GM18526 (cell line): ENCODE results near the gene TBC1D22B.

ENCODE experiments used
- POLR2A ChIP-seq: IDR thresholded peaks from 3 replicates; pipeline ENCODE4 v1.6.1; 2011; ENCODE audit not compliant: insufficient read length; ENCODE audit errors: extremely low read depth

The TBC1D22B gene

GRCh38 chr6:37253486-37254007, 4.0 kb upstream of the TBC1D22B start:
- no peak for TF ChIP-seq POLR2A

DNA sequence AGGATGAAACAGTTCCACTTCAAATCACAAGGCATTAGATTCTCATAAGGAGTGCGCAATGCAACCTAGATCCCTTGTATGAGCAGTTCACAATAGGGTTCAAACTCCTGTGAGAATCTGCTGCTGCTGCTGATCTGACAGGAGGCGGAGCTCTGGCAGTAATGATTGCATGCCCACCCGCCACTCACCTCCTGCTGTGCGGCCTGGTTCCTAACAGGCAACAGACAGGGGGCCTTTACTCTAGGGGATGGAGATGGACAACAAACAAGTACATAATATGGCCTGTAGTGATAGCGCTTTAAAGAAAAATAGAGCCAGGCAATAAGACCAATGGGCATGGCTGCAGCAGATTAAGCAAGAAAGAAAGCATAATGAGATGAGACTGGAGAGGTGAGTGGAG, 2.7 kb upstream of the TBC1D22B start:
- TF ChIP-seq POLR2A, result no peak

DNA sequence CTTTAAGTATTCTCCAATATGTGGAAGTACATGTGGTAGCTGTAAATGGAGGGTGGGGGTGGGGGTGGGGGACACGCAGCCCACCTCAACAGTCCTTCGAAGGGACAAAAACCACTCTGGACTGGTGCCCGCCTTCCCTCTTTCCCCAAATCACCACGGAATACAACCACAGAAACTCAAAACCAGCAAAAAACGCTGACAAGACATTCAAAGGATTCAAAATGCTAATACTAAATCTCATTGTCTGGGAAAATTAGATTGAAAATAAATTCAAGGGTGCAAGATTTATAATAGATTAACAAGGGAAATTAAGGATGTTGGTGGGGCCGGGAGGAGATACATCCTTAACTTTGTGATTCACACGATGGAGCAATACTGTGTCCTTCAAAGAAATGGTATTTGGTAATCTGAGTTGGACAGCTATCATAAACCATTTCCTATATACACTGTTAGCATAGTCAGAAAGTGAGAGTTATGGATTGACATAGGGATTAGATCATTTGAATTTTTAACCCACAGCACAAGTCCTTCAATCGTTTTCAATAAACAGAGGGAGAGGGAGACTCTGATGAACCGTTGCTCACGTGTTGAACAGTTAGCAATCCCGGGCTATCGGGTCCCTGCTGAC, 766 bp upstream of the TBC1D22B start:
- no peak for TF ChIP-seq POLR2A

- TF ChIP-seq POLR2A, result no peak
Observed at GRCh38 chr6:37257320-37257633, 295 bp upstream of the TBC1D22B start.

DNA sequence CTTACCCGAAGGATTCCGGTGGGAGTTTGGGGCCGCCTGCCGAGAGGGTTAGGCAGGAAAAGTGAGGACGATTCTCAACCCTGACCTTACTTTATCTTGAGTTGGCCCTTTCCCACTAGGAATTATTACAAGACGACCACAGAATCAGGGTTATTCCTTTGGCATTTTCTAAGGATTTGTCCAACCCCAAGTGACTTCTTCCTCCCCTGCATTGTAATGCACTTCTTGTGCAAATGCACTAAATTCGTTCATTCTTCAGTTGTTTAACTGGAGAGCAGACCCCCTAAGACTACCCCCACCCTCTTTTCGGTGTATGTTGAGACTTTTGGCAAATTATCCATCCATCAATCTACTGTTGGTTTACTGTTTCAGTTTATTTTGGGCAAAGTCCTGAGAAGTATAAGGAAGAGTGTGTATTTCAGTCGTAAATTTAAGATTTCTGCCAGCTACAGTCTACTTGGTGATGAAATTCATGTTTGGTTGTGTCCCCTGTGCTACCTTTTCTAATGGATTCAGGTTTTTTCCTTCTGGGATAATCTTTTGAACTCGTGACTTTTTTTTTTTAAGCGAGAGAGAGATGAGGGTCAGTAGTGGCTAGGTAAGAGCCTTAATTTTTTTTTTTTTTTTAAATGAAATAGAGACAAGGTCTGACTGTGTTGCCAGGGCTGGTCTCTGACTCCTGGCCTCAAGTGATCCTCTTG, 983 bp downstream of the TBC1D22B start:
- TF ChIP-seq POLR2A, result no peak

DNA sequence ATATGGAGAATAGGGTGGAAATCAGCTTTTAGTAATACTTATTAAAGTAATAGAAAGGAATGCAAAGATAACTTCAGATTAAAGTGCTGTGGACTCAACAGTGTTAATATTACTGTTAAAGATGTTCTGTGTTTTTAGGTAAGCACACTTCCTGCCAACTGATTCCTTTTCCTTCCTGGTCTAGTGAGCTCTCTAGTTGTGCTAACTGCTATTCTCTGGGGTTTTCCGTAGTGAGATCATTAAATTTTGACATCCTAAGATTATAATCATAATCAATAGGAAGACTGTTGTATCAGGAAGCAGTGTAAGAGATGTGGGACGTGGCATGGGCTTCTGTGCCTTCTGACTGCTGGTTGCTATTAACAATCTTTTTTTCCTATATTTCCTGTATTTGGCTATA, 1.6 kb downstream of the TBC1D22B start:
- no peak for TF ChIP-seq POLR2A

GRCh38 chr6:37260040-37260439, 2.5 kb downstream of the TBC1D22B start:
- TF ChIP-seq POLR2A, result no peak

DNA sequence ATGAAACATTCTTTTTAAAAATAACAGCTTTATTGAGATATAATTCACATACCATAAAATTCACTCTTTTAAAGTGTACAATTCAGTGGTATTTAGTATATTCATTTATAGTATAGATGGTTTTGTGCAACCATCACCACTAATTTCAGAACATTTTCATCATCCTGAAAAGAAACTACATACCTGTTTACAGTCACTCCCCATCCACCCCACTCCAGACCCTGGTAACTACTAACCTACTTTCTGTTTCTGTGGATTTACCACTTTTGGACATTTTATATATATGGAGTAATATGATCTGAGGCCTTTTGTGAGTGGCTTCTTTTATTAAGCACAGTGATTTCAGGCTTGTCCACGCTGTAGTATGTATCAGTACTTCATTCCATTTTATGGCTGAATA, 2.9 kb downstream of the TBC1D22B start:
- TF ChIP-seq POLR2A, result no peak

GRCh38 chr6:37261198-37261597, 3.6 kb downstream of the TBC1D22B start:
- no peak for TF ChIP-seq POLR2A

GRCh38 chr6:37262446-37263026, 5.0 kb downstream of the TBC1D22B start:
- TF ChIP-seq POLR2A, result no peak

GRCh38 chr6:37265001-37265400, 7.4 kb downstream of the TBC1D22B start:
- TF ChIP-seq POLR2A, result no peak

GRCh38 chr6:37265860-37266259, 8.3 kb downstream of the TBC1D22B start:
- no peak for TF ChIP-seq POLR2A

- TF ChIP-seq POLR2A, result no peak
Observed at GRCh38 chr6:37269105-37269504, 11.5 kb downstream of the TBC1D22B start.

DNA sequence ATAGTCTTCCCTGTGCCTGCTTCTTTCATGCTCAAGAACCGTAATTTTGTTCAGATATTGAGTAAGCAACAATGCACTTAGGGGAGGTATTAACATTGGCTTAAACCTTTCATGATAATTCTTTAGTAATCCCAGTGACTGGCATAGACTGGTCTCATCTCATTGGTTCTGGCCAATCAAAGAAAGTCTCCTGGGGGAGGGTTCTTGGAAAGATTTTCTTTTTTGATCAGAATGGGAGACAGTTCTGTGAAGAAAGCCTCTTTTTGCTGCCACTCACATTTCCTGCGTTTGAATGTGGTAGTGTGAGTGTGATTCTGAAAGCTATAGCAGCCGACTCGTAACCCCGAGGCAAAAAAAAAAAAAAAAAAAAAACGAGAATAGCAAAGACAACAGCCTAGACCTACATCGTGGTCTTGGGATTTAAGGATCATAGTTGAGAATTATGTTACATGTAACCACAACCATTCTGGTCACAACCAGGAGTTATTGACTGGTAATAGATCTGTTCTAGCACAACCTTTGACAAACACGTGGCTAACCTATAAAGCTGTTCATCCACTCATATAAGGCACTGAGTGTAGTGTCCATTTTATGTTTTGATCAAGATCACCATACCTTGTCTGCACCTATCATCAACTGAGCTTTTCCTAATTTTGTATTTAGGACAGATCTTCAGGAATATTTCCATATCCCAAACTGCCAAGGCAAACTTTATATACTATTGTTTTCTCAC, 15.4 kb downstream of the TBC1D22B start:
- no peak for TF ChIP-seq POLR2A

DNA sequence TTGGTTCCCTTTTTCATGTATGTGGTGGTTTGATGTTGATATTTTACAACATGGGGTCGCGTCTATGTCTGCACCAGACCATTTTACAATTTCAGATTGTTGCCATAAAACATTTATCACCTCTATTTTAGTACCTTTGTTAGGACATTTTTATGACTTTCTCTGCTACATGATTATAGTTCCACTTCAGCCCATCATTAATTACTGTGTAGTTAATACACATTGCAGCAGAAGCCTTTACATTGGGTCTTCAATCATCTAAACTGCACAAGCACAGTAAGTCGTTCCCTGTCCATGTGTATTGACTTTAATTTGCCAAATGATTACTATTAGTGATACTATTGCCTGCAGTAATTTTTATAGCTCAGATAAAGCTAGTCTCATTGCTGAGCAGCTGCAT, 16.1 kb downstream of the TBC1D22B start:
- no peak for TF ChIP-seq POLR2A

DNA sequence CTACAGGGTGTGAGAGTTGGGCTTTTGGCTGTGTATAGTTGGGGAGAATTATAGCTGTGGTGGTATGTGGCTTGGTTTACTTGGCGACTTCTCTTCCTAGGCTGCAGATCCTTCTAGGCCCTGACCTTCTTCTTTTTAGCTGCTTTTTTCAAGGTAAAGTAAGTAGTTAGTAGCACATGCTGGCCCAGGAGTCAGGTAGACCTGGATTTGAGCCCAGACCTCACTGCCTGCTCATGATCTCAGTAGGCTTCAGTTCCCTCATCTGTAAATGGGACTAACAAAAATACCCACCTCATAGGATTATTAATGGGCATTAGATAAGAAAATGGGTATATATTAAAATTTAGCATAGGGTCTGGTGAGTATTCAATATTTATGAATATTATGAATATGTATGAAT, 17.8 kb downstream of the TBC1D22B start:
- no peak for TF ChIP-seq POLR2A
